ENCODE results near the gene SIK3.

GRCh38 chr11:116896211-116896610 is 202.0 kb downstream of the SIK3 start:
- TF ChIP-seq POLR2AphosphoS5 (IDR thresholded peaks at IDR 0.05; ENCODE audit: low read depth, low read length) (no peak), REST (IDR thresholded peaks at IDR 0.05; ENCODE audit: low read depth, low read length) (no peak), SMC3 (IDR thresholded peaks at IDR 0.05; ENCODE audit: low read depth, low read length) (no peak), TAF1 (IDR thresholded peaks at IDR 0.05; ENCODE audit: borderline replicate concordance, low read depth, low read length) (no peak)
